HG03432 (cell line): ENCODE data around the gene CELF1.
A peak's percentile ranks its signal among the peaks of the same experiment; 100 is the strongest.

Experiments
- ATAC-seq: cut with Tn5 transposase; IDR thresholded peaks from one replicate; pipeline ENCODE4 v1.9.1; 2021; ENCODE audit warnings: mild to moderate bottlenecking, moderate library complexity; ENCODE audit not compliant: unreplicated experiment

CELF1 gene

GRCh38 chr11:47488674-47489394 is 64.1 kb downstream of the CELF1 start:
- ATAC-seq = no peak

GRCh38 chr11:47488111-47488510 is 64.8 kb downstream of the CELF1 start:
- ATAC-seq = no peak

GRCh38 chr11:47487421-47487820 is 65.5 kb downstream of the CELF1 start:
- ATAC-seq = no peak

- no peak for ATAC-seq
These were observed 67.8 kb downstream of the CELF1 start for GRCh38 chr11:47485107-47485506.

GRCh38 chr11:47483457-47483856 is 69.5 kb downstream of the CELF1 start:
- no peak for ATAC-seq

- no peak for ATAC-seq
These were observed 72.2 kb downstream of the CELF1 start for GRCh38 chr11:47480762-47481161.

GRCh38 chr11:47478651-47479329 is 74.1 kb downstream of the CELF1 start:
- ATAC-seq = no peak

GRCh38 chr11:47477753-47478152 is 75.2 kb downstream of the CELF1 start:
- ATAC-seq = no peak

- ATAC-seq = no peak
These were observed 75.6 kb downstream of the CELF1 start for GRCh38 chr11:47477323-47477722.

GRCh38 chr11:47470671-47471070 is 82.3 kb downstream of the CELF1 start:
- ATAC-seq = no peak

GRCh38 chr11:47469361-47470179 is 83.4 kb downstream of the CELF1 start:
- no peak for ATAC-seq

- no peak for ATAC-seq
These were observed 84.2 kb downstream of the CELF1 start for GRCh38 chr11:47468598-47469214.

GRCh38 chr11:47467357-47467756 is 85.6 kb downstream of the CELF1 start:
- ATAC-seq = no peak

- ATAC-seq = no peak
These were observed 86.2 kb downstream of the CELF1 start for GRCh38 chr11:47466701-47467250.

GRCh38 chr11:47466201-47466600 is 86.7 kb downstream of the CELF1 start:
- no peak for ATAC-seq

GRCh38 chr11:47464483-47464882 is 88.4 kb downstream of the CELF1 start:
- no peak for ATAC-seq

GRCh38 chr11:47461876-47462275 is 91.1 kb downstream of the CELF1 start:
- ATAC-seq = no peak

- ATAC-seq = no peak
These were observed 92.2 kb downstream of the CELF1 start for GRCh38 chr11:47460571-47461235.

- ATAC-seq = peak; percentile 71
These were observed 98.7 kb downstream of the CELF1 start for GRCh38 chr11:47454258-47454671.

- no peak for ATAC-seq
These were observed 99.6 kb downstream of the CELF1 start for GRCh38 chr11:47453365-47453764.
